HG02852 (cell line): Measurements from ENCODE around the gene MACROD1.

Source experiments
- ATAC-seq: cut with Tn5 transposase; IDR thresholded peaks from one replicate; pipeline ENCODE4 v1.9.1; 2021; ENCODE audit warnings: mild to moderate bottlenecking, moderate library complexity; ENCODE audit not compliant: unreplicated experiment

MACROD1 gene

GRCh38 chr11:64114231-64114630 is 51.7 kb downstream of the MACROD1 start:
- ATAC-seq, result no peak

GRCh38 chr11:64113462-64113780 is 52.5 kb downstream of the MACROD1 start:
- ATAC-seq, result no peak

- no peak for ATAC-seq
Observed at GRCh38 chr11:64112771-64113461, 53.0 kb downstream of the MACROD1 start.

GRCh38 chr11:64110465-64111375 is 55.2 kb downstream of the MACROD1 start:
- no peak for ATAC-seq

- no peak for ATAC-seq
Observed at GRCh38 chr11:64109332-64109731, 56.6 kb downstream of the MACROD1 start.

GRCh38 chr11:64107303-64107702 is 58.6 kb downstream of the MACROD1 start:
- ATAC-seq, result no peak

- ATAC-seq, result no peak
Observed at GRCh38 chr11:64104632-64105031, 61.3 kb downstream of the MACROD1 start.

- no peak for ATAC-seq
Observed at GRCh38 chr11:64103277-64103985, 62.5 kb downstream of the MACROD1 start.

- no peak for ATAC-seq
Observed at GRCh38 chr11:64102005-64102738, 63.7 kb downstream of the MACROD1 start.

GRCh38 chr11:64101461-64101860 is 64.5 kb downstream of the MACROD1 start:
- ATAC-seq, result no peak

- ATAC-seq, result no peak
Observed at GRCh38 chr11:64100782-64101353, 65.0 kb downstream of the MACROD1 start.

- ATAC-seq, result no peak
Observed at GRCh38 chr11:64100360-64100759, 65.6 kb downstream of the MACROD1 start.

GRCh38 chr11:64099436-64099835 is 66.5 kb downstream of the MACROD1 start:
- no peak for ATAC-seq

- ATAC-seq, result no peak
Observed at GRCh38 chr11:64098318-64098831, 67.5 kb downstream of the MACROD1 start.

- ATAC-seq, result no peak
Observed at GRCh38 chr11:64097468-64098317, 68.2 kb downstream of the MACROD1 start.

GRCh38 chr11:64096835-64097234 is 69.1 kb downstream of the MACROD1 start:
- ATAC-seq, result no peak

- ATAC-seq, result no peak
Observed at GRCh38 chr11:64095949-64096348, 70.0 kb downstream of the MACROD1 start.

GRCh38 chr11:64095273-64095817 is 70.6 kb downstream of the MACROD1 start:
- ATAC-seq, result no peak
